Skin epidermis (tissue), 12 donors: Measurements from ENCODE around the gene NTRK2.

Experiments
- H3K27ac ChIP-seq, 21 experiments: fragments of 200-600 bp; sonication (generic) in 11 of 21; one replicate each; pipeline ENCODE4 v1.5.0; 2020; ENCODE audit warnings: mild to moderate bottlenecking in 3 of 21, inconsistent platforms in 2 of 21, moderate library complexity in 2 of 21
- H3K4me3 ChIP-seq, 7 experiments: fragments of 200-600 bp; sonication (generic) in 2 of 7; one replicate each; pipeline ENCODE4 v1.5.0; 2020; ENCODE audit warnings: inconsistent platforms in 2 of 7, mild to moderate bottlenecking in 2 of 7, moderate library complexity in 1 of 7

Gene NTRK2

GRCh38 chr9:84945878-84946538 lies 276.5 kb downstream of the NTRK2 start:
- Histone ChIP-seq H3K4me3 (no peak overlapping the region), H3K27ac (no peak overlapping the region)

- H3K4me3 ChIP-seq = no peak overlapping the region
- H3K27ac ChIP-seq = peak overlapping the region in 1 of 21 experiments; percentile 6
Observed at GRCh38 chr9:84947412-84947972, 278.0 kb downstream of the NTRK2 start.

- no peak overlapping the region for H3K27ac ChIP-seq
Observed at GRCh38 chr9:84949258-84949657, 279.7 kb downstream of the NTRK2 start.

GRCh38 chr9:84949971-84950370 lies 280.4 kb downstream of the NTRK2 start:
- no peak overlapping the region for H3K27ac ChIP-seq

More at GRCh38 chr9:84949258-84949657, 279.7 kb downstream of the NTRK2 start:
- H3K4me3 ChIP-seq = no peak overlapping the region

GRCh38 chr9:84950879-84951811 lies 281.6 kb downstream of the NTRK2 start:
- H3K27ac ChIP-seq = peak overlapping the region in 2 of 21 experiments; percentile 4 to 47
- H3K4me3 ChIP-seq = no peak overlapping the region

More at GRCh38 chr9:84949971-84950370, 280.4 kb downstream of the NTRK2 start:
- H3K4me3 ChIP-seq = no peak overlapping the region

- H3K27ac ChIP-seq = peak overlapping the region in 5 of 21 experiments; percentile 34 to 55 (median 50)
- H3K4me3 ChIP-seq = no peak overlapping the region
Observed at GRCh38 chr9:84953252-84953773, 283.8 kb downstream of the NTRK2 start.

- peak overlapping the region in 6 of 21 experiments; percentile 34 to 55 (median 46) for H3K27ac ChIP-seq
- no peak overlapping the region for H3K4me3 ChIP-seq
Observed at GRCh38 chr9:84953797-84954705, 284.5 kb downstream of the NTRK2 start.

- H3K4me3 ChIP-seq = no peak overlapping the region
- no peak overlapping the region for H3K27ac ChIP-seq
Observed at GRCh38 chr9:84955155-84955554, 285.6 kb downstream of the NTRK2 start.

GRCh38 chr9:84955971-84956370 lies 286.4 kb downstream of the NTRK2 start:
- H3K27ac ChIP-seq = no peak overlapping the region
- H3K4me3 ChIP-seq = no peak overlapping the region

GRCh38 chr9:84959339-84959738 lies 289.8 kb downstream of the NTRK2 start:
- no peak overlapping the region for H3K4me3 ChIP-seq
- no peak overlapping the region for H3K27ac ChIP-seq

- no peak overlapping the region for H3K4me3 ChIP-seq
- peak overlapping the region in 7 of 21 experiments; percentile 6 to 81 (median 57) for H3K27ac ChIP-seq
Observed at GRCh38 chr9:84966876-84967830, 297.6 kb downstream of the NTRK2 start.

- Histone ChIP-seq H3K4me3 (no peak overlapping the region), H3K27ac (peak overlapping the region in 2 of 21 experiments; percentile 70 to 77)
Observed at GRCh38 chr9:84969084-84969483, 299.6 kb downstream of the NTRK2 start.

- H3K27ac ChIP-seq = peak overlapping the region in 5 of 21 experiments; percentile 6 to 28 (median 23)
- no peak overlapping the region for H3K4me3 ChIP-seq
Observed at GRCh38 chr9:84969736-84970135, 300.2 kb downstream of the NTRK2 start.

- Histone ChIP-seq H3K27ac (peak overlapping the region in 2 of 21 experiments; percentile 41 to 45), H3K4me3 (no peak overlapping the region)
Observed at GRCh38 chr9:84970432-84970831, 300.9 kb downstream of the NTRK2 start.

- Histone ChIP-seq H3K27ac (peak overlapping the region in 1 of 21 experiments; percentile 45), H3K4me3 (no peak overlapping the region)
Observed at GRCh38 chr9:84971571-84971970, 302.0 kb downstream of the NTRK2 start.

- Histone ChIP-seq H3K4me3 (no peak overlapping the region), H3K27ac (no peak overlapping the region)
Observed at GRCh38 chr9:84974258-84974657, 304.7 kb downstream of the NTRK2 start.

GRCh38 chr9:84974855-84975254 lies 305.3 kb downstream of the NTRK2 start:
- Histone ChIP-seq H3K4me3 (no peak overlapping the region), H3K27ac (no peak overlapping the region)

GRCh38 chr9:84975926-84976325 lies 306.4 kb downstream of the NTRK2 start:
- no peak overlapping the region for H3K27ac ChIP-seq
- H3K4me3 ChIP-seq = no peak overlapping the region
